NCI-H146 treated with DMSO at 0.1 percent for 48 hours (cell line): ENCODE data around the gene NEDD1.

Experiments used
- DNase-seq: peaks from one replicate; lab custom pipeline; 2025; ENCODE audit not compliant: unreplicated experiment; lab: John Stamatoyannopoulos, UW

NEDD1 gene

DNA sequence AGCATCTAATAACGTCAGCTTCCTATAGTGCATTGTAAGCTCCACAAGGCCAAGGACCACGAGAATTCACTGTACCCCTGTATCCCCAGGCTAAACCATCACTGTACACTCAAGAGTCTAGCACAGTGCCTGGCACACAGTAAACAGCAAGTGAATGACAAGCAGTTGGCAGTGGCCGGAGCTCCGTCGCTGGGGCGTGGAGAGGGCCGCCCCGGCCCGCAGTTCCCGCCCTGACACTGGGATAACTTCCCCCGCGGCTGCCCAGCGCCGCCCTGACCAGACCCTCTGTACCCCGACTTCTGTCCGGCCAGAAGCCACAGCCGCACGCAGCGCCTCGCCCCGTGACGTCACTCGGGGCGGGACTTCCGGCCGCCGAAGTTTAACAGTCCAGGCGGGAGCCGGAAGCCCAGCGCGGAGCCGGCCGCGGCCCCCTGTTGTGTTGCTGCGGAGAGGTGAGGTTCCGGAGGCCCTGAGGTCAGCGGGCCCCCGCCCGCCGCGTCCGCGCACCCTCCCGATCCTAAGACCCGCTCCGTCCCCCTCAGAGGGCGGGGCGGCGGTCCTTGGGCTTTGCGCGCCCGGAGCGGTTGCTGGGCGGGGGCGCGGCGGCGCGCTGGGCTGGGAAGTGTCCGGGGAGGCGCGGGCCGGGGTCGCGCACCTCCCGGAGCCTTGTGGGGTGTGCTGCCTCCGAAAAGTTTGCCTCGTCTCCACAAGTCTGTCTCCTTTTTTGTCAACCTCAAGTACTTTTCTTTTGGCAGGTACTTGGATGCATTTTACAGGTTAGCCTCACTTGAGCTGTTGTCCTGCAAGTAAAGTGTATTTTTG lies at the start of gene NEDD1:
Gene NEDD1, plus strand, starts transcription at position 409 of the 822 bp plus-strand sequence. CDS start 2,503 bp downstream, outside the sequence.
- DNase-seq, result peak; percentile 60

DNA sequence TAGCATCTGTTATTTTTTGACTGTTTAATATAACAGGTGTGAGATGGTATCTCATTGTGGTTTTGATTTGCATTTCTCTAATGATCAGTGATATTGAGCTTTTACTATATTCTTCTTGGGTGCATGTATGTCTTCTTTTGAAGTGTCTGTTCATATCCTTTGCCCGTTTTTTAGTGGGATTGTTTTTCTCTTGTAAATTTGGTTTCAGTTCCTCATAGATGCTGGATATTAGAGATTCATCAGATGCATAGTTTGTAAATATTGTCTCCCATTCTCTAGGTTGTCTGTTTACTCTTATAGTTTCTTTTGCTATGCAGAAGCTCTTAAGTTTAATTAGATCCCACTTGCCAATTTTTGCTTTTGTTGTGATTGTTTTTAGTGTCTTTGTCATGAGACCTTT lies 48.9 kb upstream of the NEDD1 start:
- DNase-seq, result no peak

DNA sequence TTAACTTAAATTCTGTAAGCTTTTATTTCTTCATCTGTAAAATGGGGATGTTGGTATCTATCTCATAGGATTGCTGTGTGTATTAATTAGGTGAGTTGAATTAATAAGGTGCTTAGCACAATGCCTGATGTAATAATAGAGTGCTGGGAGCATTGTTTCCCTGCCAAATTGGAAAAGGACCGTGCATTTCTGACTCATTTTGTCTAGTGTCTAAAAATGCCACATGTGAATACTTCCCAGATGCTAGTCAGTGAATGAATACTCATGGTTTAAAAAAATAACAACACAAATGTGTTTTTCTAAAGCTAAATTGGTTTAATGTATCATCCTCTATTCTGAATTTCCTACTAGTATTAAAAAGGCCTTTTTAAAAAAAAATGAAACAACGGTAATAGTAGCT lies 45.4 kb upstream of the NEDD1 start:
- DNase-seq, result no peak

DNA sequence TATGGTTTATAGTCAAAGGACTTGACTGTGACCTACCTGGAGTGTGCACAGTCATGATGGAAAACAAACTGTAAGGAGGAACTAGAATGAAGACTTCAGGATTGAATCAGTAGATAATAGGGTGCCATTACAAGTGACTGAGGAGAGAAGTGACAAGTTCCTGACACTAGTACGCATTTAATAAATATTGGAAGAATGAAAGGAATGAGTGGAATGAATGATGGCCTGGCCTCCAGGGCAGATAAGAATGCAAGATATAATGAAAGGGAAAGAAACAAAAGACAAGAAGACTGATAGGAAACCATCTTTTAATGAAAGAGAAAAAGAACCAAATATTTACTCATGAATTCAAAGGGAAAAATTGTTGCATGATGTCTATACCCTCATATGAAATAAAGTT lies 44.7 kb upstream of the NEDD1 start:
- no peak for DNase-seq

- DNase-seq, result no peak
Observed at GRCh38 chr12:96864335-96864734, 42.7 kb upstream of the NEDD1 start.

DNA sequence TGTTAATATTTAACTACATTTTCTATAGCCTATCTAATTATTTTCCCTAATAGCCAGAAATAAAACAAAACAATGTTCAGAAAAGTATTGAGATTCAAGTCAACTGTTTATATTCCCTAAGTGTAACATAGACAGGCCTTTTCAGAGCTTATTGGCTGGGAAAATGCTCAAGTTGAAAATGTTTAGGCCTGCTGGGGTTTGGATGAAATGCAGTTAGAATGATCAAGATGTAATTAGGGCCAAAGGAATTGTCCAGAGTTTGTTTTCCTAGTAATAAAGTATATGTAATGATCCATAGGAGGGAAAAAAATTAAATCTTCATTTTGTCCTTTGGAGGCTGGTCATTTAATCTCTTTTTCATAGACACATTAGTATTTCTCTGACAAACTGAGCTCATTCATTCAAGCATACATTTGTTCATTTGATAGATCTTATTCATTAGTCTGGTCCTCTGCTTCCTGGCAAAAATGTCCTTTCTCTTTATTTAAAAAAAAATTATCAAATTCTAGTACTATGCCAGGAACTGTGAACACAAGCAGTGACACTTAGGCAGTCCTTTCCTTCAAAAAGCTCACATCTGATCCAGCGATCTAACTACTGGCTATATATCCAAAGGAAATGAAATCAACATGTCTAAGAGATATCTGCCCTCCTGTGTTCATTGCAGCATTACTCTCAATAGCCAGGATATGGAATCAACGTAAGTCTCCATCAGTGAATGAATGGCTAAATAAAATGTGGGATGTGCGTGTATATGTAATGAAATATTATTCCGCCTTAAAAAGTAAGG lies 40.1 kb upstream of the NEDD1 start:
- DNase-seq, result no peak

GRCh38 chr12:96870946-96871345 lies 36.1 kb upstream of the NEDD1 start:
- no peak for DNase-seq

GRCh38 chr12:96872961-96873360 lies 34.1 kb upstream of the NEDD1 start:
- no peak for DNase-seq

DNA sequence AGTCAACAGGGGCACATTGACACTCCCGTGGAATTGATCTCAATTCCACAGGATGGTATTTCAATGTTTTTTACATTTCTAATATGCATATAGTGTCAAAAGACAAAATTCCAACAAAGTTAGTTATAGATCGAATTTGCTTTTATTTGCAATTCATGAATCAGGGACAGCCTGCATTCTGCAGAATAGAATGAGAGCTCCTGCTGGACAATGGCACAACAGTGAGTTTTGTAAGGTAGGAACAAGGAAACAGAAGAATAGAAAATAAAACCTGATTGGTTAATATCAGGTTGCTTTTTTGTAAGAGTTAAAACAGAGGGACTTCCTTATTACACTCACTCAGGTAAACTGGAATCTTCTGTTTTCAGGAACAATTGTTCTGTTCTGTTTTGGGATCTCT lies 32.8 kb upstream of the NEDD1 start:
- DNase-seq, result no peak

- no peak for DNase-seq
Observed at GRCh38 chr12:96876966-96877365, 30.1 kb upstream of the NEDD1 start.

DNA sequence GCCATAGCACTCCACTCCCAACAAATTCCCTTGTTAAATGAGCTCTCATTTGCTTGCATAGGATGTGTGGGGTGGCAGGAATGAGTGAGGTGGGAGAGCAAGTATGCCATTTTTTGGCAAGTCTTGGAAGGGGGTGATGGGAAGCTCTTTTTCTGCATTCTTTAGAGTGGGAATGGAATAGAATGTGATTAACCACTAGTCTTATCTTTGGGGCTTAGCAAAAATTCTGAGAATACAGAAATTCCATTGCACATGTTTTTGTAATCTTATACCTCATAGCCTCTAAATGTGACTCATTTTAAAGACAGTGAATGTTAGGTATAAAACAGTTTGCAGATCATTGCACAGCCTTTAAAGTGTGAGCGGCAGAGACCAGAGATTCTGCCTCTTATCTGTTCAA lies 28.4 kb upstream of the NEDD1 start:
- DNase-seq, result no peak

- no peak for DNase-seq
Observed at GRCh38 chr12:96879301-96879700, 27.8 kb upstream of the NEDD1 start.

- no peak for DNase-seq
Observed at GRCh38 chr12:96880220-96880619, 26.8 kb upstream of the NEDD1 start.

DNA sequence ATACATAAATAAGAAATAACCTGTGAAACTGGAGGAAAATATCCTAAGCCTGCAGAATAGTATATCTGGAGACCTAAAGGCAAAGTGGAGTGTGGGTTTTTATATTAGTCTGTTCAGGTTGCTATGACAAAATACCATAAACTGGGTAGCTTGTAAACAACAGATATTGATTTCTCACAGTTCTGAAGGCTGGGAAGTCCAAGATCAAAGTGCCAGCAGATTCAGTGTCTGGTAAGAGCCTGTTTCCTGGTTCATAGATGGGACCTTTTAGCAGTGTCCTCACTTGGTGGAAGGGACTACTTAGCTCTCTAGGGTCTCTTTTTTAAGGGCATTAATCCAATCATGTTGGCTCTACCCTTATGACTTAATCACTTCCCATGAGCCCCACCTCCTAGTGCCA lies 25.4 kb upstream of the NEDD1 start:
- DNase-seq, result no peak

- DNase-seq, result no peak
Observed at GRCh38 chr12:96882862-96883261, 24.2 kb upstream of the NEDD1 start.

DNA sequence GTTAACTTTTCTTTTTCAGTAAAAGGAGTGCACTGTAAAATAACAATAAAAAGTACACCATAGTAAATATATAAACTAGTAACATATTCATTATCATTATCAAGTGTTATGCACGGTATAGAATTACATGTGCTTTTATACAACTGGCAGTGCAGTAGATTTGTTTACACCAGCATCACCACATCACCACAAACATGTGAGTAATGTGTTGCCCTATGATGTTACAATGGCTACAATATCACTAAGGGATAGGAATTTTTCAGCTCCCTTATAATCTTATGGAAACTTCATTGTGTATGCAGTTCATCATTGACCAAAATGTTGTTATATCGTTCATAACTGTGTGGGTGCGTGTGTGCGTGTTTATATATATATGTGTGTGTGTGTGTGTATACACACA lies 23.5 kb upstream of the NEDD1 start:
- DNase-seq, result no peak

DNA sequence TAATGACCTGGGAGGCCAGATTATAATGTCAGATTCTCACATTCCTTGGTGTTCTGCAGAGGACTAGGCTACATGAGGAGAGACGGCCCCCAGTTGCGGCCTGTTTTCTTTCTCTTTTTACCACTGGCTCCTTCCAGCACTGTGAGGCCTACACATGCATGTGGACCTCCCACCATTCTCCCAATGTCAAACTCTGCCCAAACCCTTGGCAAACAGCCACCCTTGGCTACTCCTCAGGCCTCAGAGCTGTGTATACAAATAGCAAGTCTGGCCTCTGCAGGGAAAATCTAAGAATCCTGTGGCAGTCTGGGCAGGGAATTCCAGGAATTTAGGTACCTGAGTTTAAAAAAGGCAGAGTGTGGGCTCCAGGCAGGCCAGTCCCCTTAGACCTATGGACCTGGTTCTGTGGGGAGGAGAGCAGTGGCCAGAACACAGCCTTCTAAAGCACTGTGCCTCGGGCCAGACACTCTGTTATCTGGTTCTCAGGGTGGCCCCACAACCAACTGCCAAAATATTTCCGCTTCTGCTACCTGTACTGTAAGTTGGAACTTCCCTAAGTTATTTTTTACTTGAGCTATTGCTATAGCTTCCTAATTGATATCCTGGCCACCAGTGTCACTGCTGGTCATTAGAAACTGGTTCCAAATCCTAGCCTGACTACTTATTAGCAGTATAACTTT lies 19.9 kb upstream of the NEDD1 start:
- DNase-seq, result no peak

GRCh38 chr12:96889273-96889933 lies 17.7 kb upstream of the NEDD1 start:
- no peak for DNase-seq

GRCh38 chr12:96890331-96890730 lies 16.7 kb upstream of the NEDD1 start:
- DNase-seq, result no peak

DNA sequence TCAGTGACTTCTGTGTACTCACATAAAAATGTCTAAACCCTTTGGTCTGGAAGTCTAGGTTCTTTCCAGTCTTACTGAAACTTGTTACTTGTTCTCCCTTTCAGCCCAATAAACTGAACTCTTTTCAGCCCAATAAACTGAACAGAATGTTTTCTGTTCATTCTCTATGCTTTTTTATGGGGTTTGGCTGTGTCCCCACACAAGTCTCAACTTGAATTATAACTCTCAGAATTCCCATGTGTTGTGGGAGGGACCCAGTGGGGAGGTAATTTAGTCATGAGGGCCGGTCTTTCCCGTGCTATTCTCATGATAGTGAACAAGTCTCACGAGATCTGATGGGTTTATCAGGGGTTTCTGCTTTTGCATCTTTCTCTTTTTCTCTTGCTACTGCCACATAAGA lies 15.0 kb upstream of the NEDD1 start:
- no peak for DNase-seq

- DNase-seq, result no peak
Observed at GRCh38 chr12:96897421-96897820, 9.6 kb upstream of the NEDD1 start.
